Stimulated activated CD8-positive, alpha-beta memory T cell treated with anti-CD3 and anti-CD28 coated beads, Interleukin-4, amount 100 ng/mL, for 48 hours (primary cell): ENCODE data around the gene TRIM9.

ENCODE experiments used
- DNase-seq: peaks from one replicate; pipeline ENCODE4 v3.0.0-alpha.2; 2020

Gene TRIM9

DNA sequence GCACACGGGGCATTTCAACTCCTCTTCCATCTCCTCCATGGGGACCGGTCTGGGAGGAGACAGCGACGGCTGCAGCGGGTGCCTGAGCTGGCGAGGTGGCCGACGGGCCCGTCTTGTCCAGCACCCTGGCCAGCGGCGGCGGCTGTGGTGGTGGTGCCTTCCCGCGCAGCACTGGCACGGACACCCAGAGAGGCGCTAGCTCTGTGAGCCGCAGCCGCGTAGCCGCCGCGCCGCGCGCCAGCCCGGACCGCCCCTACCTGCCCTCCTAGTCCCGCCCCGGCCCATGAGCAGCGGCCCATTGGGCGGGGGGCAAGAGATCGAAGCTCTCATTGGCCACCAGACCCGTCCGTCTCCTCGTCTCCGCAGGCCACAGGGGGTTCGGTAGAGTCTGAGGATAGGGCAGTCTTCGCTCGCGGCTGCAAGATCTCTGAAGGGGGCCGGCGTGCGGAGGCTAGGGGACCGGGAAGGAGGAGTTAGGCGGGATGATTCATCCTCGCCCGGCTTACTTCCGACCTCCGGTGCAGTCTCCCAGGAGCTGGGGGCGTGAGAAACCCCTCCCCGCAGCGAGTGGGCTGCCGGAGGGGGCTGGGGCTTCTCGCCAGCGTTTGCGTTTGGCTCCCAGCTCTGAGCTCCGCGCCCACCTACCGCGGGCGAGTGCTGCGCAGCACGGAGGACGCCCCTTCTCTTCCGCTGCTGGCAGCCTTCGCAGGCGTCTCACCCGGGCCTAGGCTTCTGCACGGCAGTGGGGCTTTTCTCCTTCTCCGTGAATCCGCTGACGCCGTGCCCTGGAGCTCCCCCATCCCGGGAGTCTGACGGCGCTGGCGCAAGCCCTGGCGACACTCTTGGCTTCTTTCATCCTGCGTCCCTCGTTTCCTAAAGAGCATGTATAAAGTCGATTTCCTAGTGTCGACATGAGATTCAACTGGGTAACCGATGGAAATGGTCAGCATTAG is at the start of gene TRIM9:
Gene TRIM9, minus strand, starts transcription at position 205 of the 953 bp plus-strand sequence. Its CDS starts 166 bp downstream, at position 39.
- peak; percentile 94 for DNase-seq

DNA sequence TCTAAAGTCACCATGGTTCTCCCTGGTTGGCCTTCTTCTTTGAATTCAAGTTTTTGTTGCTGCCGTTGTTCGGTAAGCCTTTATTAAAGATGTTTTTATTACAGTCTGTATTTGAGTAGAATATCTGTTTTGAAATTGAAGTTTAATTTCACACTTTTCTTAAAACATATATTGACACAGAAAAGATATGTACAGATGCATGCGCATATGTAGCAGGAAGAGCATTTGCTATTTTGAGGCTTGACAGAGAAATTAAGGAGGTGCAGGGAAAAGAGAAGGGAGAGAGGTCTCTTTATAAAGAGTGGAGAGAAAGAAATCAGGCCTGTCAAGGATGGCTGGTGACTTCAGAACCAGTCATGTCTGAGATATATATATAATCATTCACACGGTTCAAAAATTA is 46.0 kb upstream of the TRIM9 start:
- no peak for DNase-seq

DNA sequence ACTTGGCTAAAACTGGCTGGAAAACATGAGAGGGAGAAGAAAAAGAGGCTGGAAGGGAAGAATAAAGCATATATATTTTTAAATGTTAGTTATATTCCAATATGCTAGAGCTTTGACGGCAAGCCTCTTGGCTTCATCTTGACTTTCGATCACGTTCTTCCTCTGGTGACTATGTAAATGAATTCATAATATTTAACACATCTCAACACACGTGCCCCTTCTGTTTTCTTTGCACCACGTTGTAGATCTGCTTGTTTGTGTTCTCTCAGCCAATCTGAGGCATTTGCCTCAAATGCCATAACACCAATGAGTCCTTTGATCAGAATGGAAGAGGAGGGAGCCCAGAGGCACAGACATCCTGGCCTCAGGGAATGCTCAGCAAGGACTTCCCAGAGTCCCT is 45.4 kb upstream of the TRIM9 start:
- DNase-seq: no peak

DNA sequence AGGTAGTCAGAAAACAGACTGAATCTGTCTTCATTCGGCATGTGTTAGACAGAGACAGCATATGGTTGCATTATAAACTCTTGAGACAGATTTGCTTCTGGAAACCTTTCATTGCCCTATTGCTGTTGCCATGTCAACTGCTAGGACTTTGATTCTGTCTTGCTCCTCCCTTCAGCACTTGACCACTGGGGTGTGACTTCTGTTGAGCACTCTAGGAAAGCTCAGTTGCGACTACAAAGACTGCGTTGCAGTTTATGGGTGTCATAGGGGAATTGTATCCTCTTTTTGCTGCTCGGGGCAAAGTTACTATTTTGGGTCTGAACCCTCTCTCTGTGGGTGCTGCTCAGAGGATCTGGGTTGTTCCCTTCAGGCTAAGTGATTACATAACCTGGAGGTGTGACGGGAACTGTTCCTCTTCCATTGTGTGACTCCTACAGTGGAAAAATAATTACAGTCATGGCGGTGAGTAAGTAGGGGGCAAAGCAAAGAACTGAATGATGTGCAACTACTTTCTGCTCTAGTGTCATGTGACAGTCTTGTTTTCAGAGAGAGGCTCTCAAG is 44.3 kb upstream of the TRIM9 start:
- DNase-seq: no peak

DNA sequence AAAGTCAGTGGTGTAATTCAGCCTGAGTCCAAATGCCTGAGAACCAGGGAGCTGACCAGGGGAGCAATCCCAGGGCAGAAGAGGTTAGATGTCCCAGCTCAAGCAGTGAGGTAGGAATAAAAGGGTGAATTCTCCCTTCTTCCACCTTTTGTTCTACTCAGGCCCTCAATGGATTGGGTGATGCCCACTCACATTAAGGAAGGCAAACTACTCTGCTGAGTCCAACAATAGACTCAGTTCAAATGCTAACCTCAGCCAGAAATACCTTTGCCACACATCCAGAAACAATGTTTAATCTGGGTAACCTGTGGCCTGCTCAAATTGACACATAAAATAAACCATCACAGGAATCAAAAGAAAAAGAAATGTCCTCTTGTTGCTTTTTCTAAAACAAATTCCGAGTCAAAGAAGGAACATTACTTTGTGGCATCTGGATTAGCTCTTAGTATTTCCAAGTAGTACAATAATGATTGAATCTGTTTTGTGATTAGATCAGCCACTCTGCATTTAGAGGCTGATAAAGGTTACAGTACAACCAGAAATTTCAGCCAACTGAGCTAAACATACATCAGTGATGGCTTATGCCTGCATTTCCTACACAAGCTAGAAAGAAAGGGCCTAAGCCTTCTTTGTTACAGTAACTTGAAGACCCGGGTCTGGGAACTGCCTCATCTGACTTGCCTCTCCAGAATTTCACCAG is 43.6 kb upstream of the TRIM9 start:
- no peak for DNase-seq

DNA sequence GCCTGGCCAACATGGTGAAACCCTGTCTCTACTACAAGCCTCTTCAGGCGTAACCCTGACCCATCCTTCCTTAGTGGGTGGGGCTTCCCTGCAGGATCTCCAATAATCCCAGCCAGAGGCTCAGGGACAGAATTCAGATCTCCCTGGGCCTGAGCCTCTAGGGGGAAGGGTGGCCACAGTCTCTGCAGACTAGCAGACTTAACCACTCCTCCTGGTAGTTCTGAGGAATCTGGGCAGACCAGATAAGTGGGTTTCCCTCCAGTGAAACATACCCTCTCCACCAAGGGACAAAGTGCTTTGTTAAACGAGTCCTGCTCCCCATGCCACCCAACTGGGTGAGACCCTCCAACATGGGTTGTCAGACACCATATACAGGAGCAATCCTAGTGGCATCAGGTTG is 36.6 kb upstream of the TRIM9 start:
- DNase-seq: no peak

DNA sequence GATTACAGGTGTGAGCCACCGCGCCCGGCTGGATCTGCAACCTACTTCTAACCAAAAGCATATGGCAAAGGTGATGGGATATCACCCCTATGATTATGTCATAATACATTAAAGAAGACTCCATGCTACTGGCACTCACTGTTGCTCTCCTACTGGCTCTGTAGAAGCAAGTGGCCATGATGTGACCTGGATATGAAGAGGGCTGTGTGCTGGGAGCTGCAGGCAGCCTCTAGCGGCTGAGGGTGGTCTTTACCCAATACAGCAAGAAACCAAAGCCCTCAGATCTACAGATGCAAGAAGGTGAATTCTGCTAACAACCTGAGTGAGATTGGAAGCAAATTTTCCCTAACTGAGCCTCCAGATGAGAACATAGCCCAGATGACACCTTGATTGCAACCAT is 34.2 kb upstream of the TRIM9 start:
- DNase-seq: no peak

DNA sequence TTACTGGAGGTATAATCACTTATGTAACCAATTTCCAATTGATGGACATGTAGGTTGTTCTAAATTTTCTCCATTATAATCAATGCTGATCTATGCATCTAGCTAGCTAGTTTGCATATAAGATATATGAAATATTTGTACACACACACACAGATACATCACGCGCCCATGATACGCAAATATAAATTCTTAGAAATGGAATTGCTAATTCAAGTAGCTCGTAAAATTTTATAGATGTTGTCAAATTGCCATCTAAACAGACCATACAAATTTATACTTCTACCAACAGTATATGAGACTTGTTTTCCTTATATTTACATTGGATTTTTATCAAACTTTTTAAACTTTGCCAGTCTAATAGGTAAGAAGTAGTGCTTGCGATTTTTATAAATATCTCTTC is 29.1 kb upstream of the TRIM9 start:
- DNase-seq: no peak

DNA sequence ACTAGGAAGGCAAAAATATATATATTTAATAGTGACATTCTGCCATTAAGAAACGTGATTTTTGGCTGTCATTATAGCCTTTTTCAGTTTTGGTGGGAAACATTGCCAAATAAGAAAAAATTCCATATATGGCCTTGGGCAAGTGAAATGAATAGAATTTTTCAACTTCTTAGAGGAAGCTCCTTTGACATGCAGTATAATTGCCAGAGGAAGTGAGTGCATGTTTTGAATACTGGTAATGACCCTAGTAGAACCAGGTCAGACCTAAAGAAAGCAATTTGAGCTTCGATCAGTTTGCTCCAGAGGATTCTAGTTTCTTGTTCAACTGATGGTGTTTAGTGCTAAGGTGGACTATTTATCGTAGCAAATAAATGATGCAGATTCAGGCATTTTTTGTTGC is 26.2 kb upstream of the TRIM9 start:
- DNase-seq: no peak

DNA sequence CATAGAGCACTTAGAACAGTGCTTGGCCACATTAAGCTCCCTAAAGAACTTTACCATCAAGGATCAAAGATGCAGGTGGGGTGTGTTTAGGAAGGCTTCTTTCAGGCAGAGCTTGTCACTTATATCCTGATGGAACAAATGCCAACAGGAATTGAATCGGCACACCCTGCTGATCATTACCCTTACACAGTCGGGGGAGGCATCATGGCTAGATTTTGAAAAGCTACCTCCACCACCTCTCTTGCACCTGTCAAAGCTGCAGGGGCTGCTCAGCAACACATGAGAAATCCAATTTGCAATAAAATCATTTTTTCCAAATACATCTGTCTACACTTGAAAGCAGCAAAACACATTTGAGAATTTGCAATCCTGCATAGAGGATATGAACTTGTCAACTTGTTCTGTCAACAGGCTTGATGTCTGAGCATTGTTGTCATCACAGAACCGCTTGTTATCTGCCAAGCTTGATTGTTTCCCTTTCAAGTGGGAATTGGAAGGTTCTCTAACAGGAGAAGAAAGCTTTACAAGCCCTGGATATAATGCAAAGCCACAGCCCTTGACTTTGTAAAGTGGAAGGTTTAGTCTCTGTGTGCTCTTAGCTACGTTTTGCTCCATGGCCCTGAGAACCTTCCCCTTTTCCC is 24.6 kb upstream of the TRIM9 start:
- no peak for DNase-seq

DNA sequence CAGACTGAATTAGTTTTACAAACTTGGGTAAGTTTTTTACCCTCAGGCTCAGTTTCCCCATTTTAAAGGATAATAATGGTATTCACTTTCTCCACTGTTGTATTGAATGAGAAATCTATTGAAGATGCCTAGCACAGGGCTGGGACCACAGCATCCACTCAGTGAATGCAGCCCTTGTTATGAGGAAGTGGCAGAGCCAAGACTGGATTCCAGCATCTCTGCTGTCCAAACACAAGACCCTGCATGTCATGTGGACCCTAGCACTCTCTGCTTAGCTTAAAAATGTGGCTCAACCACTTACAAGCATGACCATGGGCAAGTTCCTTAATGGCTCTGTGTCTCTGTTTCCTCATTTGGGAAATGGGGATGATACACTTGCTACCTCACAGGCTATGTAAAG is 24.1 kb upstream of the TRIM9 start:
- DNase-seq: no peak

DNA sequence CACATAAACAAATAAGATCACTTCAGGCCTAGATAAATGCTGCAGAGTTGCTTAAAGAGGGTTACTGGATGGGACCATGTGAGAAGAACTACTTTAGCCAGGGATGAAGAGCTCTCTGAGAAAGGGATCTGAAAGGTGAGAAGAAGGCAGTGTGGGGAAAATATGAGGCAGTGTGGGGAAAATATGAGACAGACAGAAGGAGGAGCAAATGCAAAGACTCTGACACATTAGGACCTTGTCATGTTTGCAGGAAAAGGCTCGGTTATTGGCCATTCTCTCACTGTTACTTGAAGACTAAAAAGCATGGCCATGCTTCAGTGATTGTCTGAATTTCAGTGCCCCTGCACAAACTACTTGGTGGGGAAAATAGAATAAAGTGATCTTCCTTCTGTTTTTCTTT is 22.7 kb upstream of the TRIM9 start:
- no peak for DNase-seq

DNA sequence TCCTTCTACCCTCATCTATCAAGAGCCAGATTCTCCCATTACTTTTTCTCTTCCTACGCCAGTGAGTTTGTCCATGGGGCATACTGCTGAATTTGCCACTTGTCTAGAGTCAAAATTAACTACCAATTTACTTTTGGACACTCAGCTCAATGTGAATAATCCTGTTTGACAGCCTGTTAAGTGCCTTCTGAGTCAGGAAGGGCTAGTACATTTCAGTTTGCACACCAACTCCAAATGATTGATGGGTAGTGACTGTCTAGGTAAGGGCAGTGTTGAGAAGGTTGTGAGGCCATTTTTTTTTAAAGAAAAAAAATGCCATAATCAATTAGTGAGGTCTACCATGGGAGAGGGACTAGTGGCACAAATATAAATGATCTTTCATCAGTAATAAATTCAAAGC is 21.8 kb upstream of the TRIM9 start:
- DNase-seq: no peak

DNA sequence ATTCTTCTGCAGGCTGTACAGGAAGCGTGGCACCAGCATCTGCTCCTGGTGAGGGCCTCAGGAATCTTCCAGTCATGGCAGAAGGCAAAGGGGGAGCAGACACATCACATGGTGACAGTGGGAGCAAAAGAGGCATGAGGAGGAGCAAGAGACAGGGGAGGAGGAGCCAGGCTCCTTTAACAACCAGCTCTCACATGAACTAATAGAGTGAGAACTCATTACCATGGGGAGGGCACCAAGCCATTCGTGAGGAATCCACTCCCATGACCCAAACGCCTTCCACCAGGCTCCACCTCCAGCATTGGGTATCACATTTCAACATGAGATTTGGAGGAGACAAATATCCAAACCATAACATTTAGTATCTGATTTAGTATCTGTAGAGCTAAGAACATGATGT is 14.7 kb upstream of the TRIM9 start:
- no peak for DNase-seq

DNA sequence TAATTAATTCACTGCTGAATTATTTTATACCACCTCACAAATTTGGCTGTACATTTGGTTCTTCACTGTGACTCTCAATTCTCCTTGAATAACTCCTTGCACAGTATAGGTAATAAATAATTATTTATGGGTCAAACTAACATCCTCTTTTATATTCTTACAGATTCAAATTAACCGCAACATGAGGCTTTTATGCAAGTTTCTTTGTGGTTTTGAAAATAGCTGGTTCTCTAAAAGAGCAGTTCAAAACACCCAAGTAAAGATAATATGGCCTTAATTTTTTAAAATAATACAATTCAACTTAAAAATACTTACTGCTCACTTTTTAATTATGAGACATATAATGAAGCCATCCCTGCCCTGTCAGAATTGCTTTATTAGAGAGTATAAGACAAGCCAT is 12.9 kb upstream of the TRIM9 start:
- DNase-seq: no peak

DNA sequence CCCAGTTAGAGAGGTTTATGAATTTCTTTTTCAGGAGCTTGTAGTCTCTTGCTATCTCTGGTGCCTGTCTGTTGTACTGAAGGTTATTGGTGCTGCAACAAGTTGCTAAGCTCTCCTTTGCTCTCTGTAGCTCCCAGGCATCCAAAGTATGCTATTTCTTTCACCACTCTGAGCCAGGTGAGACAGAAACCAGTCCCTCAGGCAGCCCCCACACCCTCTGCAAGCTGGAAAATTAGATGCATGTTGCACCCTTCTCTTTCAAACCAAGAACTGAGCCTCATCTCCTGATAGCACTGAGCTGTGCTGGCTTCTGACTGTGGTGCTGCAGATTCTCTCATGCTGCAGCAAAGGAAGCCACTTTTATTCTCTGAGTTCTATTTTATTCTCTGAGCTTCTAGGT is 9.6 kb upstream of the TRIM9 start:
- no peak for DNase-seq

DNA sequence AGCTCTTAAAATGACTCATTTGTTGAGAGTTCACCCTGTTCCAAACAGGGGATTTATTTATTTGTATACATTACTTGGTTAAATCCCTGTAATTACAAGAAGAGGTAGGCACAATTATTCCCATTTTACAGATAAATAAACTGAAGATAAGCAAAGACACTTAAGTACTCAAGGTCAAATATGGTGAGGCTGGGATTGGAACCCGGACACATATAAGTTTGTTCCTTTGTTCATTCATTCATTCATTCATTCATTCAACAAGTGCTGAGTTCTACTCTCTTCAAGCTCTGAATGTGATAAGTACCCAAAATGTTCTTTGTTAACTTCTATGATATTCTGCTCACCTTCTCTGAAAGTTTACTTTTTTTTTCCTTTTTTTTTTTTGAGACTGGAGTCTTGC is 2.4 kb upstream of the TRIM9 start:
- DNase-seq: no peak

DNA sequence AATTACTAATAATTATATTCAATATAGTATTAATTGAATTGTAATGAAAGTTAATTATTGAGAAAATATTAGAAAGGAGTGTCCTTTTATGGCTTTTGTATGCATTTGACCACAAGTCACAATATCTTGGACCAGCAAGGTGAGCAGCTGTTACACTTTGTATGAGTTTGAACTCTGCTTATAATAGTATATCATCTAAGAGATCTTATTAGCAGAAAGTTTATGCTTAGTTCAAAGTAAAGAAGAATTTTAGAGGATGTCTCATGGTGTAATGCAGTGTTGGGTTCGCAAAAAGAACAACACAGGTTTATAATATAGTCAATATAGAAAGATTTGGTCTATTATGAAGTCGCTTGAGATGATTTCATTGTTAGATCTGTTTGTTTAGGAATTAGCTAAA is 2.0 kb upstream of the TRIM9 start:
- no peak for DNase-seq

DNA sequence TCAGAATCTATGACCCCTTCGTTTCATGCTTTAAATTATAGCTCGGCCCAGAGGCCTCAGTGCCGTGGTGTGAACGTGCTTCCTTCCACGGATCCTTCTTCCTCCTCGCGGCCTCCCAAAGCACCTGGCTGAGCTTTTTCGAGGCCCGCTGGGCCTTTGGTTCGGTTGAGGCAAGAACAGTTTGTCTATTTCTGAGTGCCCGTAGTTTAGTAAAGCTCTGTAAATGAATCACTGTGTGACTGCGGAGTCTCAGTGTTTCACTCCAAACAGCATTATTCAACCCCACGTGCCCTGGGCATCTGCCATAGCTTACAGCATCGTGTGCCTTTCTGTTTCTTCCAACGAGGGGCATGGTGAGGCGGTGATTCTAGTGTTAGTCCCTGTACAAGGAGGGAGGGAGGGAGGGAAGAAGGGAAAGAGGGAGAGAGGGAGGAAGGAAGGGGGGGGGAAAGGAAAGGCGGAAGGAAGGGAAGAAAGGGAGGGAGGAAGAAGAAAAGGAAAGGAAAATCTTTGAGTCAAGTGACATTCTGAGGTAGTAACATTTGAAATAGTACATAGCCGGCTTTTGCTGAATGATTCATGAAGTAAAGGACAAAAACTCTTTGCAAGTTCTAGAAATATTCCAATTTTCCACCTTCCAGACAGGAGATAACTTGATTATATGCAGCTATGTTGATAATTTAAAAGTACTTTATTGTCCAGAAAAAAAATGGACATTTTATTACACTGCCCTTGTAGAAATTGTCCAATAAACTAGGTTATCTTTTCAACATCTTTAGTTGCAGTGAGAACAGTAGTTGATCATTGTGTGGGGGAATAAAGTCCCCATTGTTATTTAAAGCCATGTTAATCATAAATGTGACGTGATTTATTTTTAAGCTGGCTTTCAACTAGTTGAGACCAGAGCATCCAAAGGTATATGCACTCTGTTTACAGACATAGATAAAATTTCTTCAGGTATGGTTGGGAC is 1.2 kb upstream of the TRIM9 start:
- peak; percentile 30 for DNase-seq

DNA sequence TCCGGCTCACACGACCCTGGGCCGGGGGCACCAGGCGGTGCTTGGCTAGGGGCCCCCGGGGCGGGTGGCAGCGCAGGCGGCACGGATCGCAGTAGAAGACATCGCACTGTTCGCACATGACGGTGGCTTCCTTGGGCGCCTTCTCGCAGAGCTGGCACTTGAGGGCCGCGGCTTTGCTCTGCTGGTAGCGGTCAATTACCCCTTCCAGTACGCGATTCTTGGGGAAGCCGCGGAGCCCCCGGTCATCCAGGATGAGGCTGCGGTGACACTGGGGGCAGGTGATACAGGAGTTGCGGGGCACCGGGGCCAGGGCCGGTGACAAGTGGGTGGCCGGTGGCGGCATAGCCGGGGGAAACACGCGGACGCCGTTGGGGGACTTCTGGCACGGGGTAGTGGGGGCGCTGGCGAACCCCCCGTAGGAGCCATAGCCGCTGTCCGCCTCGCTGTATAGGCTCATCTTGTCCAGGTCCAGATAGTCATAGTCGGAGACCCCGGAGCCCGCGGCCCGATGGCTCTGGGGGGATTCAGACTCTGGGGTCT is 553 bp downstream of the TRIM9 start:
- DNase-seq: peak; percentile 49

DNA sequence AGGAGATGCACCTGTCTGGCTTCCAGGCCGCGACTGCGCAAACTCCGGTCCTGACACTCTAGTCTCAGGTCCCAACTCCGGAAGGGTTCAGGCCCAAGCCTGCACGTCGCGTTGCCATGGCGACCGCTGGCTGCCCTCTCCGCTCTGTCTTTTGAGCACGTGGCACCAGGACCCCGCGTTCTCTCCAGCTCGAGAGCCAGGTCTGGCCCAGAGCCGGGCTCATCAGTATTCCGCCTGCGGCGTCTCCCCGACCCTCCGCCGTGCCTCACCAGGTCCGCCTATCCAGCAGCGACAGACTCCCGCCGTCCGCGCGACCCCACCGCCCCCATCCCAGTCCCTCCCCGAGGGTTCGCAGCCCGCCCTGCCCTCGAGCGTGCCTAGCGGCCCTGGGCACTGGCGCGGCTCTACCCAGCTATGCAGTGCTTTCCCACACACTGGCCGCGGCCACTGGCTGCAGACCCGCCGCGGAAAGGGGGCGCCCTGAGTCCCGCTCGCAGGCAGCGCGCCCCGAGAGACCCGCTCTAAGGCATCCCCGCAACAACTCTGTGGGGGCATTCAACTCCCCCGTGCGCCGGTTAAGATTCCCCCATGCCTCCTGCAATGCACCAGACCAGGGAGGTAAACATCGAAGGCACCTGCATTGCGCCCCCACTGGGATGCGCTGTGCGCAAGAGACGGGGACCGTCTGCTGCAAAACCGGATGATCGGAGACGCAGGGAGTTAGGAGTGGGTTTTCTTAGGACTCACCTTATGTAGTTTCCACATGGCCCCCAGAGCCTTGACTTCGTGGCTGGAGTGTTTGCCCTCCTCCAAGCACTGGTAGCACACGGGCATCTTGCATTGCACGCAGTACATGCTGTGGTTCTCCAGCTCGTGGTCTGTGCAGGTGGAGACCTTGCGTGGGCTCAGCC is 1.3 kb downstream of the TRIM9 start:
- peak; percentile 68 for DNase-seq
